Activated CD4-positive, CD25-positive, alpha-beta regulatory T cell treated with anti-CD3 and anti-CD28 coated beads, Interleukin-2, amount 50 U/mL, for 16 hours (primary cell): ENCODE data around the gene SCLT1.

ENCODE experiments used
- DNase-seq: peaks from one replicate; pipeline ENCODE4 v3.0.0-alpha.2; 2020; ENCODE audit warnings: low read depth, low spot score

Gene SCLT1

DNA sequence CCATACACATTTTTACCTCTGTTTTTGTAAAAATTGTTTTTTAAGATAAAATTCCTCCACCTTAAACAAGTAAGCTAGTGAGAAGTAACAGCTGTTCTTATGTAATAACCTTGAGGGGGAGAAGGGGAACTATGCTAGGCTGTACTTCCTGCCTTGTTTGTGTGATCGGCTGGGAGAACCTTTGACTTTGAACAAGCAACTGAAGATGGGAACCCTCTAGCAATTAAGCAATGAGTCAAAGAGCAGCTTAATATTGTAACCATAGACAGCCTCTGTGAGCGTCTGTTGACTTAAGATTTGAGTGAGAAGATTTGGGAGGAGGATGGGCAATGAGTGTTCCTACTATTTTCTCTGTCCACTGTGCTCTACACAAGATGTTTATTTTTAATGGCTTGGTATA lies 135.1 kb downstream of the SCLT1 start:
- DNase-seq, result no peak

DNA sequence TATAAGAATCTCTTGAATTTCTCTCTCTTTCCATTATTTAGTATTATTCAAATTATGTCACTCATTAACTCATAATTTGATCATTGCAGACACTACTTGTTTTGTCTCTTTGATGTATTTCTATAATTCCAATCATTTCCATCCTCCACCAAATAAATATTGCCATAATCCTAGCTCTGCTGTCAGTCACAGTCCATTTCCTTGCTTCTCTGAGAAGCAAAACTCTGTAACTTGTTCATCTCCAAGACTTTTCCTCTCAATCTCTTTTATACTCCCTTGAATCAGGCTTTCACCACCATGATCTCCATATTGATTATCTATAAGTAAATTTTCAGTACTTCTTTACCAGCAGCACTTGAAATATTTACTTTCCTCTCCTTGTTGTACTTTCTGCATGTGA lies 135.9 kb downstream of the SCLT1 start:
- no peak for DNase-seq

DNA sequence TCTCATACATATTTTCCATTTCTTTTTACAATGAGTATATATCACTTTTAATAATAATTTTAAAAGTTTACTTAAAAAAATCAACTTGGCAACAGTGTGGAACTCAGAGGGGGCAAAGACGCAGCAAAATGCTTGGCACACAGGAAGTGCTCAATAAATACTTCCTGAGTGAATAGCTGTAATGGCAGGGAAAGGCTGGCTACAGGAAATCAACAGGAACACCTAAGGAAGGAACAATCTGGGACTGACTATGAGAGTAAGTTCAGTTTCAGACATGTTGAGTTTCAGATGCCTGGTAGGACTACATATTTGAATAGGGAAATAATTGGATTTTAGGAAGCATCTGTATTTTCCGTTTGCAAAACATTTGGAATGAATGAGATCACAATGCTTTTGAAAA lies 137.6 kb downstream of the SCLT1 start:
- DNase-seq, result no peak

DNA sequence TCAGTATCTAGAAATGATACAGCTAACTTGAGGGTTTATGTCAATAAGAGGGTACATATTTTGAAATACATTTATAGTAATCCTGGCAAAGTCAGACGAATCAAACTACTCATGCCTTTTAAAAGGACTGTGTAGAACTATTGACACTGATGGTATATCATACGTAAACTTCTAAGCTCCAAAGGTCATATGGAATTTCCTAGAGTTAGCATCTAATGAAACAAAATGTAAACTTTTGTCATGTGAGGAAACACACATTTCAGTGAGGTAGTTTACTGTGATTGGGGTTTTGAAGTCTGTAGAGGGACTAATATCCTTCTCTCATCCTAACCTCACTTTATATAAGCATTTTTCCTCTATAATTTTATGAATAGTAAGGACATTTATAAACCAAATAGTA lies 138.4 kb downstream of the SCLT1 start:
- no peak for DNase-seq

DNA sequence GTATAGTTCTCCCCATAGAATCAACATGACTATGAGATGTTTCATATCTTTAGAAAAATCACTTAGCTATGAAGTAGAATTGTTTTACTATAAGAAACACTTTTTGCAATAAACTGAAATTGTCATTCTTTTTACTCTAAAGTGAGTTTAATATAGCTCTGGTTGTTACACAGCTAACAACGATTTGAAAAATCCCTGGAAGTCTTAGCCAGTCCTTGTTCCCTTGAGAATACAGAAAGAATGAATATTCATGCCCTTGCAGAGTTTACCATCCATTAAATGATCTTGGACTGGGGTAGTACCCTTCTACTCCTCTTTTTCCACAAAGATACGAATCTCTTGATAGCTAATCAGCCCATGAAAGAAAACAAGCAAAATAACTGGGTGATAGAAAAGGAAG lies 142.0 kb downstream of the SCLT1 start:
- no peak for DNase-seq

GRCh38 chr4:128950796-128951195 lies 142.5 kb downstream of the SCLT1 start:
- DNase-seq, result no peak

DNA sequence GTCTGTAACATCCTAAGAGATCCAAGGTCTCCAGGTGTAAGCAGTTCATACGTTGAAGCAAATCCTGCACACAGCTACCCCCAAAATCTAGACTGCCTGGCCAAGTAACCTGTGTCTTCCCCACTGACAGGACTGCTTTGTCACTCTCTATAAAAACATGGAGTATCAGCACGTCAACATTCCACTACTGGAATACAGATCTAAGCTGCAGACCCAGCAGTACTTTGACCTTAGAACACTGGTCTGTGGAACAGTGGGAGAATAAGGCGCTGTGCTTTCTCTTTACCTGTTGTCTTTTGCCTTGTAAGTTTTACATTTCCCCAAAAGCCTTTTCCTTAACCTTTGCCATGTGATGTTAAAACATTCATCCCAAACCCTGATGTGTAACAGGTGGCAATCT lies 146.4 kb downstream of the SCLT1 start:
- no peak for DNase-seq

DNA sequence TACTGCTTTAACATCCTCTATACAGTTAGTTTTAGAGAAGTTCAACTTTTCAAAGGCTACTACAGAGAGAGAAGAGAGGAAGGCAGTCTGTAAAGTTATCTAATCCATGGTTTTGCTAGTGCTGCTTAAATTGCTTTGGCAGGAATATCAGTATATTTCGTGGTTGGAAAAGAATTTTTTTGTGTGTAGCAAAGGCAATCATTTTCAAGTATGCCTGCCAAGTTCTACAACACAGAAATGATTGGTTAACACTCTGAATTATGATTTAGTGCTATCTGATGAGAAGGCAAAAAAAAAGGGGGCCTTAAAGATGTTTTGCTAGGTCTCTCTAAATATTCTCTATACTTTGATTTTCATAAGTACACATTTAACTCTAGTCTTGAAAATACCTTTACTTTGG lies 150.7 kb downstream of the SCLT1 start:
- no peak for DNase-seq

GRCh38 chr4:128940971-128941370 lies 152.4 kb downstream of the SCLT1 start:
- DNase-seq, result no peak

- DNase-seq, result no peak
Observed at GRCh38 chr4:128930051-128930450, 163.3 kb downstream of the SCLT1 start.

DNA sequence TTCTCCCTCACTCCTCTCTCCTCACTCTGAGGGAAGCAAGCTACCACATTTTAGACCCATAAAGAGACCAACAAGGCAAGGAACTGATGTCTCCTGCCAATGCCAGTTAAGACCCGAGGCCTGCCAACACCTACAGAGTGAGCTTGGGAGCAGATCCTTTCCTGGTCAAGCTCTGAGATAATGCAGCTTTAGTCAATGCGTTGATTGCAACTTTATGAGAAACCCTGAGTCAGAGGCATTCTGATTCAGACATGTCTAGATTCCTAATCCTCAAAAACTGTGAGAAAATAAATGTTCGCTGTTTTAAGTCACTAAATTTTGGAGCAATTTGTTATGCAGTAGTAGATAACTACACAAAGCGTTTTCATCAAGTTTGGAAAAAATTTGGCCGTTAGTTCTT lies 168.4 kb downstream of the SCLT1 start:
- DNase-seq, result no peak

DNA sequence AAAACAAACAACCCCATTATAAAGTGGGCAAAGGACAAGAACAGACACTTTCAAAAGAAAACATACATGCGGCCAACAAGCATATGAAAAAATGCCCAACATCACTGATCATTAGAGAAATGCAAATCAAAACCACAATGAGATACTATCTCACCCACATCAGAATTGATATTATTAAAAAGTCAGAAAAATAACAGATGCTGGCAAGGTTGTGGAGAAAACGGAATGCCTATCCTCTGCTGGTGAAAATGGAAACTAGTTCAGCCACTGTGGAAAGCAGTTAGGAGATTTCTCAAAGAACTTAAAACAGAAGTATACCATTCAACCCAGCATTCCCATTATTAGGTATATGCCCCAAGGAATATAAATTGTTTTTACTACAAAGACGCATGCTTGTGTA lies 171.4 kb downstream of the SCLT1 start:
- no peak for DNase-seq

- DNase-seq, result no peak
Observed at GRCh38 chr4:128917781-128918180, 175.6 kb downstream of the SCLT1 start.

DNA sequence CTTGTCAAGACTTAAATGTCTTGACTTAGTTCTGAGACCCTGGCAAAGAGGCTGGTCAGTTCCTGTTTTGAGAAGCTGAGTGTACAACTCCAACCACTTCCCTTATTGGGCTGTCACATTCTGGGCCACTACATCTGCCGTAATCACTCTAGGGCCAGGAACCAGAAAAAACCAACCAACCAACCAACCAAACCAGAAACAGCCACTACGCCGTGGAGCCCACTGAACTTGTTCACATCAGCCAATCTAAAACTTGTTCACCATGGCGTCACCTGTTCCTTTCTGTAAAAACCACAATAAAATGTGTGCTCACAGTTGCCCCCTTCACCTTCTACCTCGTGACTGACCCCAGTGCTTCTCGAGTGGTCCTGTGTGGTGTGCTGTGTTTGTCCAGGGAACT lies 176.5 kb downstream of the SCLT1 start:
- no peak for DNase-seq

- no peak for DNase-seq
Observed at GRCh38 chr4:128915544-128915943, 177.8 kb downstream of the SCLT1 start.

GRCh38 chr4:128913228-128913627 lies 180.1 kb downstream of the SCLT1 start:
- no peak for DNase-seq

DNA sequence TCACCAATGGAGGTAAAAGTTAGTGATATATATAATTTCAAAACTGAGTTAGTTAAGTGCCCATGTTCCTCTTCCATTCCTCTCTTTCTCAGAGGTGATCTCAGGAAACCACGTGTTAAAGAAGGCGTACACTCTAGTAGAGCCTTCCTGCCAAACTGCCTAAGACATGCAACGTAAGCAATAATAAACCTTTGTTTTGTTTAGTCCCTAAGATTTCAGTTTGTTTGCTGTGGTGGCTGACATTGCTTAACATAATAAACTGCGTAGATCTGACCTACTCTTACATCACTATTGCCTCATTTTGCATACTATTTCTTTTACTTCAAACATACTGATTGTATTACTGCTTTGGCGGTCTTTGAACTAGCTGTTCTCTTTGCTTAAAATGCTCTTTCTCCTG lies 184.6 kb downstream of the SCLT1 start:
- DNase-seq, result no peak

GRCh38 chr4:128907981-128908380 lies 185.4 kb downstream of the SCLT1 start:
- DNase-seq, result no peak

DNA sequence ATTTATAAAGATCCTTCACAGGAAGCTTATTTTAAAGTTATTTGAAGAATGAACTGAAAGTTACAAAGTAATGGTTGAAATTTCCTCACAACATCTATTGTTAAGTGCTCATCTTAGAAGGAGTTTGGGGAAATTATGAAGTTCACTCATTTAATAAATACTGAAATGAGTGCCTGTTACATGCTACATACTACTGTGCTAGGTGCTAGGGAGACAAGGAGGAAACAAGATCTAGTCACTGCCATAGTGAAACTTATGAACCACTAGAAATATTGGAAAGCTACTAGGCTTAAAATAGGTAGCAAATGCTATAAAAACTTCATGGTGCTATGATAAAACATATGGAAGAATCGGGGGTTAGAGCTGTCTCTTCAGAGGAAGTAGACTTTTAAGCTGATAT lies 186.8 kb downstream of the SCLT1 start:
- DNase-seq, result no peak

- no peak for DNase-seq
Observed at GRCh38 chr4:128904821-128905220, 188.5 kb downstream of the SCLT1 start.

- DNase-seq, result no peak
Observed at GRCh38 chr4:128880662-128881061, 212.7 kb downstream of the SCLT1 start.

DNA sequence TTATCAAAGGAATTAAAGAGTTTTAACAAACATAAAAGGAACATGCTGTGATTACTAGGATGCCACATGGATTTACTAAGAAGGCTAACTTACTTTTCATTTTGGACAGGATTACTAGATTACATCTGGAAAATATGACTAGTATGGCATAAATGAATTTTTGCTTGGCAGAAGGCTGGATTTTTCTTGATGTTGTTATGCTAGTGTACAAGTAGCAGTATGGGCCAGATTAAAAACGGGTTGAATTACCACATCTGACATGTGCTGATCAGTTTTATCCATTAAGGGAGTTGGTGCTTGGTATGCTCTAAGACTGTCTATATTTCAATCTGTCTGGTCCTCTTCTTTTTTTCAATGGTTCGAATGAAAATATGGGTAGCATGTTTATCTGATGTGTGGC lies 213.4 kb downstream of the SCLT1 start:
- no peak for DNase-seq

- DNase-seq, result no peak
Observed at GRCh38 chr4:128879283-128879682, 214.1 kb downstream of the SCLT1 start.

- no peak for DNase-seq
Observed at GRCh38 chr4:128877934-128878333, 215.4 kb downstream of the SCLT1 start.

DNA sequence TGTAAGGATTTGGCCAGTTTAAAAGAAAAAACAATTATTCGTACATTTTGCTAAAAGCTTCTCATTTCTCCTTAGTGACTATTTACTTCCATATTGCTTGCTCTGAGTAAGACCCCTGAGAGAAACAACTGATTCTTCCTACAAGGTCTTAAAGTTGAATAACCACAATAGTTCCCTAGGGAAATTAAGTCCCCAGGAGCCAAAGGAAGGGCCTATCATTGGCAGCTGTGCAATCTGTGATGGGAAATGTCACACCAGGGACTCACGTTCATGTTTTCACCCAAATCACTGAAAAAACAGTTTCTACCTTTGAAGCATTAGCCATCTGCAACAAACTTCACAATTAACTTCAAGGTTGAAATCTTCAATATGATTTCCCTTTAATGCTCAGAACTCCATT lies 217.1 kb downstream of the SCLT1 start:
- no peak for DNase-seq
